ENCODE results near the gene ACADVL. TPM values are rescaled to one million over a fixed set of nuclear protein-coding genes. Genes with fewer than 3 reads are reported as not detected.

ACADVL gene
- total and polyA plus RNA-seq, 4 donors: 185 to 1,301 (median 1,109) TPM

GRCh38 chr17:7204336-7204735, 15.4 kb upstream of the ACADVL start:
- 87% methylated on average over 15 of the region's 15 CpGs for WGBS
- DNase-seq (ENCODE audit: low spot score): no peak
- Histone ChIP-seq H3K9me3 (ENCODE audit: control insufficient read depth in 4 of 4, low read length in 3 of 4) (no peaks in the 10 kb centered on the region), H3K27me3 (ENCODE audit: control insufficient read depth in 4 of 4, insufficient read depth in 4 of 4, low read length in 3 of 4) (no peaks in the 10 kb centered on the region), H3K4me1 (ENCODE audit: control insufficient read depth in 4 of 4, insufficient read depth in 4 of 4, low read length in 3 of 4) (peaks cover 0 to 2% (median 0%) of the 10 kb centered on the region in 4 donors), H3K9ac (ENCODE audit: low read depth in 1 of 2, low read length in 2 of 2) (no peak overlapping the region), H3K27ac (ENCODE audit: low read depth in 1 of 2, low read length in 2 of 2) (no peak overlapping the region), H3K36me3 (ENCODE audit: control insufficient read depth in 4 of 4, insufficient read depth in 3 of 4, low read depth in 1 of 4, low read length in 3 of 4) (no peaks in the 10 kb centered on the region), H3K4me3 (ENCODE audit: low read depth in 1 of 3, low read length in 3 of 3) (no peak overlapping the region)
- TF ChIP-seq NR2F2 (IDR thresholded peaks at IDR 0.05) (no peak), SP1 (IDR thresholded peaks at IDR 0.05) (no peak), FOXA2 (IDR thresholded peaks at IDR 0.05) (no peak), TAF1 (conservative IDR thresholded peaks at IDR 0.05) (no peak), RXRA (IDR thresholded peaks at IDR 0.05) (no peak), EGR1 (IDR thresholded peaks at IDR 0.05; ENCODE audit: low read depth in 2 of 2) (no peak), RAD21 (IDR thresholded peaks at IDR 0.05) (no peak), HNF4A (conservative IDR thresholded peaks at IDR 0.05) (no peak)
- TF ChIP-seq, protein P1, sequence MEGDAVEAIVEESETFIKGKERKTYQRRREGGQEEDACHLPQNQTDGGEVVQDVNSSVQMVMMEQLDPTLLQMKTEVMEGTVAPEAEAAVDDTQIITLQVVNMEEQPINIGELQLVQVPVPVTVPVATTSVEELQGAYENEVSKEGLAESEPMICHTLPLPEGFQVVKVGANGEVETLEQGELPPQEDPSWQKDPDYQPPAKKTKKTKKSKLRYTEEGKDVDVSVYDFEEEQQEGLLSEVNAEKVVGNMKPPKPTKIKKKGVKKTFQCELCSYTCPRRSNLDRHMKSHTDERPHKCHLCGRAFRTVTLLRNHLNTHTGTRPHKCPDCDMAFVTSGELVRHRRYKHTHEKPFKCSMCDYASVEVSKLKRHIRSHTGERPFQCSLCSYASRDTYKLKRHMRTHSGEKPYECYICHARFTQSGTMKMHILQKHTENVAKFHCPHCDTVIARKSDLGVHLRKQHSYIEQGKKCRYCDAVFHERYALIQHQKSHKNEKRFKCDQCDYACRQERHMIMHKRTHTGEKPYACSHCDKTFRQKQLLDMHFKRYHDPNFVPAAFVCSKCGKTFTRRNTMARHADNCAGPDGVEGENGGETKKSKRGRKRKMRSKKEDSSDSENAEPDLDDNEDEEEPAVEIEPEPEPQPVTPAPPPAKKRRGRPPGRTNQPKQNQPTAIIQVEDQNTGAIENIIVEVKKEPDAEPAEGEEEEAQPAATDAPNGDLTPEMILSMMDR (IDR thresholded peaks at IDR 0.05; ENCODE audit: low read depth, low read length, missing input control): no peak
- TF ChIP-seq, protein P2, sequence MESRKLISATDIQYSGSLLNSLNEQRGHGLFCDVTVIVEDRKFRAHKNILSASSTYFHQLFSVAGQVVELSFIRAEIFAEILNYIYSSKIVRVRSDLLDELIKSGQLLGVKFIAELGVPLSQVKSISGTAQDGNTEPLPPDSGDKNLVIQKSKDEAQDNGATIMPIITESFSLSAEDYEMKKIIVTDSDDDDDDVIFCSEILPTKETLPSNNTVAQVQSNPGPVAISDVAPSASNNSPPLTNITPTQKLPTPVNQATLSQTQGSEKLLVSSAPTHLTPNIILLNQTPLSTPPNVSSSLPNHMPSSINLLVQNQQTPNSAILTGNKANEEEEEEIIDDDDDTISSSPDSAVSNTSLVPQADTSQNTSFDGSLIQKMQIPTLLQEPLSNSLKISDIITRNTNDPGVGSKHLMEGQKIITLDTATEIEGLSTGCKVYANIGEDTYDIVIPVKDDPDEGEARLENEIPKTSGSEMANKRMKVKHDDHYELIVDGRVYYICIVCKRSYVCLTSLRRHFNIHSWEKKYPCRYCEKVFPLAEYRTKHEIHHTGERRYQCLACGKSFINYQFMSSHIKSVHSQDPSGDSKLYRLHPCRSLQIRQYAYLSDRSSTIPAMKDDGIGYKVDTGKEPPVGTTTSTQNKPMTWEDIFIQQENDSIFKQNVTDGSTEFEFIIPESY (IDR thresholded peaks at IDR 0.05): no peak

- Histone ChIP-seq H3K36me3 (ENCODE audit: control insufficient read depth in 4 of 4, insufficient read depth in 3 of 4, low read depth in 1 of 4, low read length in 3 of 4) (no peaks in the 10 kb centered on the region), H3K27ac (ENCODE audit: low read depth in 1 of 2, low read length in 2 of 2) (peak overlapping the region in 1 of 2 donors; percentile 49), H3K9ac (ENCODE audit: low read depth in 1 of 2, low read length in 2 of 2) (peak overlapping the region in 1 of 2 donors; percentile 38), H3K27me3 (ENCODE audit: control insufficient read depth in 4 of 4, insufficient read depth in 4 of 4, low read length in 3 of 4) (no peaks in the 10 kb centered on the region), H3K9me3 (ENCODE audit: control insufficient read depth in 4 of 4, low read length in 3 of 4) (no peaks in the 10 kb centered on the region), H3K4me1 (ENCODE audit: control insufficient read depth in 4 of 4, insufficient read depth in 4 of 4, low read length in 3 of 4) (peaks cover 0 to 2% (median 0%) of the 10 kb centered on the region in 4 donors), H3K4me3 (ENCODE audit: low read depth in 1 of 3, low read length in 3 of 3) (peak overlapping the region; percentile 45 to 58 (median 48))
- DNase-seq (ENCODE audit: low spot score): peak; percentile 82
- 7% methylated on average over 34 of the region's 34 CpGs for whole genome bisulfite sequencing
- no peak for TF ChIP-seq HNF4A (conservative IDR thresholded peaks at IDR 0.05)
- TF ChIP-seq SP1 (IDR thresholded peaks at IDR 0.05): peak; percentile 50
These were observed 14.8 kb upstream of the ACADVL start for GRCh38 chr17:7204828-7205461.

GRCh38 chr17:7205561-7205960, 14.2 kb upstream of the ACADVL start:
- H3K4me1 ChIP-seq (ENCODE audit: control insufficient read depth in 4 of 4, insufficient read depth in 4 of 4, low read length in 3 of 4): peaks cover 0 to 2% (median 0%) of the 10 kb centered on the region in 4 donors
- DNase-seq (ENCODE audit: low spot score): no peak
- 71% methylated on average over 15 of the region's 15 CpGs for WGBS
- no peaks in the 10 kb centered on the region for H3K27me3 ChIP-seq (ENCODE audit: control insufficient read depth in 4 of 4, insufficient read depth in 4 of 4, low read length in 3 of 4)
- TF ChIP-seq, protein P3, sequence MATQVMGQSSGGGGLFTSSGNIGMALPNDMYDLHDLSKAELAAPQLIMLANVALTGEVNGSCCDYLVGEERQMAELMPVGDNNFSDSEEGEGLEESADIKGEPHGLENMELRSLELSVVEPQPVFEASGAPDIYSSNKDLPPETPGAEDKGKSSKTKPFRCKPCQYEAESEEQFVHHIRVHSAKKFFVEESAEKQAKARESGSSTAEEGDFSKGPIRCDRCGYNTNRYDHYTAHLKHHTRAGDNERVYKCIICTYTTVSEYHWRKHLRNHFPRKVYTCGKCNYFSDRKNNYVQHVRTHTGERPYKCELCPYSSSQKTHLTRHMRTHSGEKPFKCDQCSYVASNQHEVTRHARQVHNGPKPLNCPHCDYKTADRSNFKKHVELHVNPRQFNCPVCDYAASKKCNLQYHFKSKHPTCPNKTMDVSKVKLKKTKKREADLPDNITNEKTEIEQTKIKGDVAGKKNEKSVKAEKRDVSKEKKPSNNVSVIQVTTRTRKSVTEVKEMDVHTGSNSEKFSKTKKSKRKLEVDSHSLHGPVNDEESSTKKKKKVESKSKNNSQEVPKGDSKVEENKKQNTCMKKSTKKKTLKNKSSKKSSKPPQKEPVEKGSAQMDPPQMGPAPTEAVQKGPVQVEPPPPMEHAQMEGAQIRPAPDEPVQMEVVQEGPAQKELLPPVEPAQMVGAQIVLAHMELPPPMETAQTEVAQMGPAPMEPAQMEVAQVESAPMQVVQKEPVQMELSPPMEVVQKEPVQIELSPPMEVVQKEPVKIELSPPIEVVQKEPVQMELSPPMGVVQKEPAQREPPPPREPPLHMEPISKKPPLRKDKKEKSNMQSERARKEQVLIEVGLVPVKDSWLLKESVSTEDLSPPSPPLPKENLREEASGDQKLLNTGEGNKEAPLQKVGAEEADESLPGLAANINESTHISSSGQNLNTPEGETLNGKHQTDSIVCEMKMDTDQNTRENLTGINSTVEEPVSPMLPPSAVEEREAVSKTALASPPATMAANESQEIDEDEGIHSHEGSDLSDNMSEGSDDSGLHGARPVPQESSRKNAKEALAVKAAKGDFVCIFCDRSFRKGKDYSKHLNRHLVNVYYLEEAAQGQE (IDR thresholded peaks at IDR 0.05): no peak
- TF ChIP-seq RXRA (IDR thresholded peaks at IDR 0.05): no peak
- no peak for TF ChIP-seq RAD21 (IDR thresholded peaks at IDR 0.05)
- TF ChIP-seq, protein P1 (IDR thresholded peaks at IDR 0.05; ENCODE audit: low read depth, low read length, missing input control): no peak
- TF ChIP-seq, protein P4, sequence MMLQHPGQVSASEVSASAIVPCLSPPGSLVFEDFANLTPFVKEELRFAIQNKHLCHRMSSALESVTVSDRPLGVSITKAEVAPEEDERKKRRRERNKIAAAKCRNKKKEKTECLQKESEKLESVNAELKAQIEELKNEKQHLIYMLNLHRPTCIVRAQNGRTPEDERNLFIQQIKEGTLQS (IDR thresholded peaks at IDR 0.05): no peak
- no peak for TF ChIP-seq HNF4A (conservative IDR thresholded peaks at IDR 0.05)
- H3K9me3 ChIP-seq (ENCODE audit: control insufficient read depth in 4 of 4, low read length in 3 of 4): no peaks in the 10 kb centered on the region
- H3K4me3 ChIP-seq (ENCODE audit: low read depth in 1 of 3, low read length in 3 of 3): no peak overlapping the region
- H3K9ac ChIP-seq (ENCODE audit: low read depth in 1 of 2, low read length in 2 of 2): no peak overlapping the region
- no peaks in the 10 kb centered on the region for H3K36me3 ChIP-seq (ENCODE audit: control insufficient read depth in 4 of 4, insufficient read depth in 3 of 4, low read depth in 1 of 4, low read length in 3 of 4)
- peak overlapping the region in 1 of 2 donors; percentile 49 for H3K27ac ChIP-seq (ENCODE audit: low read depth in 1 of 2, low read length in 2 of 2)

Data from liver (tissue), 9 donors.